GM19351 (cell line): ENCODE results near the gene SLC44A5.

Source experiments
- ATAC-seq: cut with Tn5 transposase; IDR thresholded peaks from one replicate; pipeline ENCODE4 v1.9.1; 2021; ENCODE audit warnings: mild to moderate bottlenecking, moderate library complexity; ENCODE audit not compliant: unreplicated experiment

SLC44A5 gene

DNA sequence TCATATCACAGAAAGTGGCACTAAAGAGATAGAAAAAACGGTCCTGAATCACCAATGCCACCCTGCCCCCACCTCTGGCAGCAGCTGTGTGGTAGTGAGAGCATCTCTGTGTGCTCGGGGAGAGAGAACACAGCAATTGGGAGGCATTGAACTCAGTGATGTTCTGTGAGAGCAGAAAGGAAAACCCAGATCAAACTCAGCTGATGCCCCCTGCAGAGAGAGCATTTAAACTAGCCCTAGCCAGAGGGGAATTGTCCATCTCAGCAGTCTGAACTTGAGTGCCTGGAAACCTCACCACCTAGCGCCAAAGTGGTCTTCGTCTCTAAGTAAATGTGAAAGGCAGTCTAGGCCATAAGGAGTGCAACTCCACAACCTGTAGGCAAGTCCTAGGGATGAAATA lies 21.3 kb downstream of the SLC44A5 start:
- no peak for ATAC-seq

DNA sequence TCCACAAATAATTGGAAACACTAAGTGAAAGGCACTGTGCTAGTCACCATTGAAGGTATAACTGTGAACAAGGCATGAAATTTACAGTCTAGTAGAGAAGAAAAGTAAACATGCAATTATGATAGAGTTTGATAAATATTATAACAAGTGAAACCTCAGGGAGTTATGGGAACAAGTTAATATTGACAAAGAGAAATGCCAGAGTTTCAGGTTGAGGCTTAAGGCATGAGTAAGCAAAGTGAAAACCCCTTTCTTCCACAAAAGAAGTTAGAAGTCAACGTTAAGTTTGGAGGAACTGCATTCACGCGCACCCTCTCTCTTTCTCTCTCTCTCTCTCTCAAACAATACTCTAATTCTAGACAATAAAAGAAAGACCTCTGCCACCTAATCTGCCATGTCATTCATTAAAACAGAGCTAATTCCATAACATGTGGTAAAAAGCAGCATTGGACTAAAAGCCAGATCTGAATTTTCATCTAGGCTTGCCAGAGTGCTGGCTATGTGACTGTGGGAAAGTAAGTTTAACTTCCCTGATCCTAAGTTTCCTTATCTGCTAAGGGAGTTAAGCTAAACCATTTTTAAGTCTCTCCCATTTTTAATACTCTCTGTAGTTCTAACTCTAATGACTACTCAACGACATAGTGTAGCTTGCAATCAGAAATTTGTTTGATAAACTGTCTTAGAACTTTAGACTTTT lies 22.0 kb downstream of the SLC44A5 start:
- ATAC-seq = no peak

DNA sequence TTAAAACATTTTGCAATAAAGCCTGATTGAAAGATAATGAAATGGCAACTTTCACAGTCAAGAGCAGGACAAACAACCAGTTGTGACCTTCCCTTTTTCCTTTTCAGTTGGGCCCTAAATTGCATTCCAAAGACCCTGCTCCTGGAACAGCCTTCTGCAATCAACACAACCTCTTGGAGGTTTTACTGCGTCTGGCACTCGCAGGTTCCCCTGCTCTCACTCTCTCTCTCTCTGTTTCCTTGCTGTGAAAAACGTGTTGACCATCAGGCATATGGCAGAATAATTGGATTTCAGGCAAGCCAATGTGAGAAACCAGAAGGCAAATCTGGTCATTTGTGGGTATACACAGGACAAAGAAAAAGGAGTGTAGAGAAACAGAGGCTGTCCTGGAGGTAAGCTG lies 23.2 kb downstream of the SLC44A5 start:
- no peak for ATAC-seq

DNA sequence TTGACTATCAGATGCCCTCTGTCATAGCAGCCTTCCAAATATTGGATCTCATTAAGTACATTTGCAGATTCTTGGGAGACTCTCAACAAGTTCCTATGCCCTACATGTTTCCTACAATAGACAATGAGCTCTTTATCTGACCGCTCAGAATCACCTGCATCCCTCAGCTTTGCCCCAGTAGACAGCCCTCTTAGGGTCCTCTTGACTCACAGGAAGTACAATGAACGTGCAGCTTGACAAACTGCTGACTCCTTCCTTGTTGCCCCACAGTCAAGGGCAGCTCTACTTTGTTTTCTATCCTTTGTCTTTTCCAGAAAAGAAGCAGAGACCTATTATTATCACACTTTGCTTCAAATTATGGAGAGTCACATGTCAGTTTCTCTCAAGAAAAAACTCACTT lies 27.6 kb downstream of the SLC44A5 start:
- ATAC-seq = no peak

DNA sequence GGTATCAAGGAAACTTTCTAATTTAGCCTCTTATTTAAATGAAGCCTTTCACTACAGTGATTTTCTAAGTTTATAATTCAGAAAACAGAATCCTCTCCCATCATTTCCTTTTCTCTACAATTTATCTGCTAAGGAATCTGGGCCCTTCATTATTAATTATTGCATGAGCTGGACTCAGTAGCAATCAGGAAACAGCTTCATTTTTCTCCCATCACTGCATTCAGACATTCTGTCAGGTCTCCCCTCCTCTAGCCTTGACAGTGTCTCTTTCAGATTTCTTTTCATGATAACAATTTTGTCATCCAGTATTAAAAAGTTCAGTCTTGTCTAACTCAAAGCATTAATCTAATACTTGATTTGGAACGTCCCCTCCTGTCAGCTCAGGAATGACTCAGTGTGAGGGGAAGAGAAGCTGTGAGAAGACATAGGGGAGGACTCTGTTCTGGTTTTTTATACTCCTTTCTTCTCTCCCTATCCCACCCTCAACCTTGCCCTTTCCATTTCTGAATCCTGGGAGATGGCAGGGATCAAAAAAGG lies 28.1 kb downstream of the SLC44A5 start:
- no peak for ATAC-seq

DNA sequence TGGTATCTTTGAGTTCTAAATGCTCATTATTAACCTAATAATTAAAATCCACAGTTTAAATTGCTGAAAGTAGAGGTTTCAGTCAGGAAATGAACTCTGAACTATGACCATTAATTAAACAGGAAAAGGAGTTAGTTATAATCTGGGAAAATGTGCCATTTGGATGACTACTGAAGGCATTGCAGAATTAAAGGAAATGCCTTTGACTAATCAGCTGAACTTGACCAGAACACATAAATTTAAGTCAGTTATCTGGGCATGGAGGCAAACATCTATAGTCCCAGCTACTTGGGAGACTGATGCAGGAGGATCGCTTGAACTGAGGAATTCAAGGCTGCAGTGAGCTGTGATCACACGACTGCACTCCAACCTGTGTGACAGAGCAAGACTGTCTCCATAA lies 31.9 kb downstream of the SLC44A5 start:
- no peak for ATAC-seq

DNA sequence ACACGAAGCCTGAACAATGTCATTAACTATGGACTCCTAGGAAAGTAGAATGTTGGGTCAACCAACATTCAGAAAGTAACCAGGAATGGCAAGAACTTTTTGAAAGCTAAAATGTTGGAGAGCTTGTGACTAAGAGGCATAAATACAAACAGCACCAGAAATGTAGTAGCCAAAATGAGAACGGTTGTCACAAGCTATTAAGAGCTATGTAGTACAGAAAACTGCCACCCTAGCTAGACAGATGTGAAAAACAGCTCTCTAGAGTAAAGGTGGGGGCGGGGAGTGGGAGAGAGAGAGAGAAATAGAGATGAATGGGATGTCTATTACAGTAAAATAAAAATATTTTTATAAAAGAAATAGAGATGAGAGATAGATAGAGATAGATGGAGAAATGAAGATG lies 35.1 kb downstream of the SLC44A5 start:
- no peak for ATAC-seq

DNA sequence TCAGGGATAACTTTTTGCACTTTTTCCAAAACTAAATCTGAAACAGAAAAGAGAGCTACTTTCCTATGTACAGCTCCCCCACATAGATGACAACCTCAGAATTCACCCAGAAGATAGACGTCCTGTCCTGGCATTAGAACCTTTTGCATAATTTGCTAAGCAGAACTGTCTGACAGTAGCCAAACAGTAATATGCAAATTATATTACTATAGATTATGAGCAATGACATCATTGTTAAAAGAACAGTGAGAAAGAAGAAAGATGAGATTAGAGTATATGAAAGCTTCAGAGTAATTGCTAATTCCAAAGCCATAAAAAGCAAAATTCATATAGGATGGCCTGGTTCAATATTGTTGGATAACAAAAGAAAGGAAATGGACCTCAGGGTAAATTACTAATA lies 43.7 kb downstream of the SLC44A5 start:
- no peak for ATAC-seq

DNA sequence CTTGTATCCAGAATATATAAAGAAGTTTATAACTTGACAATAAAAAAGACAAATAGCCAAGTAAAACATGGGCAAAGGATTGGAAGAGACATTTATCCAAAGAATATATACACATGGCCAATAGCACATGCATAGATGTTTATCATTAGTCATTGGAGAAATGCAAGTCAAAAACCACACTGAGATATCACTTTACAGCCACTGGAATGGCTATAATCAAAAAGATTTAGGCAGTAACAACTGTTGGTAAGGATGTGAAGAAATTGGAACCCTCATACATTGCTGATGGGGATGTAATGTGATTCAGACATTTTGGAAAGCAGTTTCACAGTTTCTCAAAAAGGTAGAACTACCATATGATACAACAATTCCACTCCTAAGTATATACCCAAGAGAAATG lies 51.1 kb downstream of the SLC44A5 start:
- ATAC-seq = no peak

DNA sequence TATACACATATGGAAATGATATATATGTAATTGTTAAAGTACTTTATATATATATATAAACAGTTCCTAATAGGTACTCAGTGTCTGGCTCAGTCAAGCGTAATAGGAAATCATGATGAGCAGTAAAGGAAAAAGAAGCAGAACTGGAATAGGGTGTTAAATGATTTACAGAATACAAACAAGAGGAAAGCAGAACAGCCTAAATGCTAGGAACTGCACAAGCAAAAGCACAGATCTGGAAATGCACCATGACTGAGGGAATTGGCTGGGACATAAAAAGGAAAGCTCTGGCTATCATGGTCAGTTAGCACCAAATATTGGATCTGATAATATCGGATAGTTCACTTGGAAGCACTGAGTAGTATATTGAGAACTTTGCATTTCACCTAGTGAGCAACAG lies 51.8 kb downstream of the SLC44A5 start:
- ATAC-seq = no peak

DNA sequence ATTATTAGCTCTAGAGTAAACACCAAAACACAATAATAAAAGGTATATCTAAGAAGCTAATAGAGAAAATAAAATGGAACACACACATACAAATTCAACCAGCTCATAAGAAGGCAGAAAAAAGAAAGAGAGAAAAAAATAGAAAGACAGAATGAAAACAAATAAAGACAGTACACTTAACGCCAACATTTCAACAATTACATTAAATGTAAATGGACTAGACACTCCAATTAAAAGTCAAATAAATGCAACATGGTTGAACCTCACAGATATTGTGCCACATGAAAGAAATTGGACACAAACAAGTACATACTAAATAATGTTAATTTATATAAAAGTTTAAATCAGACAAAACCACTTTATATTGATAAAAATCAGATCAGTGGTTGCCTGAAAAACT lies 56.0 kb downstream of the SLC44A5 start:
- no peak for ATAC-seq

DNA sequence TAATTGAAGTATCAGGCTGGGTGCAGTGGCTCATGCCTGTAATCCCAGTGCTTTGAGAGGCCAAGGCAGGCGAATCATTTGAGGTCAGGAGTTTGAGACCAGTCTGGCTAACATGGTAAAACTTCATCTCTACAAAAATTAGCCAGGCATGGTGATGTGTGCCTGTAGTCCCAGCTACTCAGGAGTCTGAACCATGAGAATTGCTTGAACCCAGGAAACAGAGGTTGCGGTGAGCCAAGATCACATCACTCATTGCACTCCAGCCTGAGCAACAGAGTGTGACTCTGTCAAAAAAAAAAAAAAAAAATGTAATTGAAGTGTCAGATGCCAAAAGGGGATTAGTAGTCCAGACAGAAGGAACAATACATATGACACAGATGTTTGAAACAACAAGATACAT lies 56.7 kb downstream of the SLC44A5 start:
- ATAC-seq = no peak

DNA sequence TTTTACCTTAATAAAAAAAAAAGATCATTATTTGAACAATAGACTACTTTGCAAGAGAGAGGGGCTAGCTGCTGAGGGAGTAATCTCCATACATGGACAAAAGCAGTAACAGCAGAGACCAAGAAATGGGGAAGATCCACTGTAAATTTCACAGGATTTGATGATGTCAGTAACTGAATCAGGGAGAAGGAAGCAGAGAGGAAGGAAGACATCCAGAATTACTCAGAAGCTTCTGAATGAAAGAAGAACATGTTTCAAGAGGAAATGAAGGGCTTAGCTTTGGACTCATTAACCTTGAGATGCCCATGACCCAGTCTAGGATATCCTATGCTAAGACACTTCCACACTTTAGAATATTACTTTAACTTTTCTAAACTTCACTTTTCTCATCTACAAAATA lies 60.4 kb downstream of the SLC44A5 start:
- no peak for ATAC-seq

DNA sequence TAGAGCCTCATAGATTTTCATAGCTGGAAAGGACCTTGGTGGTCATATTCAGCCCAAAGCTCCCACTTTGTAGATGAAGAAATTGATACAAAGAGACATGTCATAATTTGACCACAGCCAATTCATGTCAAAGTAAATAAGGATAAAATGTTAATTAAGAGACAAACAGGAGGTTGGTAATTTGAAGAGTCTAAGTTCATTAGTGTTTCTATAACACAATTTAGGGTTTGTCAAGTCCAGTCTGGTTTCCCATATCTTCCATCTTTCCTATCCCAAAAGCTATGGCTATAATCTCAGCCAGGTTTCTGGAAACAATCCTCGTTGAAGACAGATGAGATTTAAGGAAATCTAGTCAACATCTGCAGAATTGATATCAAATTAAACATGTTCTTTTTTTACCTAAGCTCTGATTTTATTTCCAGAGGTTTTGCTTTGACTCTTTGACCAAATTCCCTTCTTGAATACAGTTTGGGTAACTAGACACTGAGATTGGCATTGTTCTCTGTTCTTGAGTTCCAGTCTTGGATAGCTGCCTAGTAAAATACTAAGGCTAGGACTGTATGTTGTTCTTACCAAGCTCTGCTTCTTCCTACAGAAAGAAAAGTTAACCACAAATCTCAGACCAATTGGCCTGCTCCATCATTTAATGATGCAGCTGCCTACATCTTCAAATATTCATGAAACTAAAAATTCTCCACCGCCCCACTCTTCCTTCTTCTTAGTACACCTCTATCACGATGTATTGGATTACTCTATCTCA lies 62.0 kb downstream of the SLC44A5 start:
- no peak for ATAC-seq

DNA sequence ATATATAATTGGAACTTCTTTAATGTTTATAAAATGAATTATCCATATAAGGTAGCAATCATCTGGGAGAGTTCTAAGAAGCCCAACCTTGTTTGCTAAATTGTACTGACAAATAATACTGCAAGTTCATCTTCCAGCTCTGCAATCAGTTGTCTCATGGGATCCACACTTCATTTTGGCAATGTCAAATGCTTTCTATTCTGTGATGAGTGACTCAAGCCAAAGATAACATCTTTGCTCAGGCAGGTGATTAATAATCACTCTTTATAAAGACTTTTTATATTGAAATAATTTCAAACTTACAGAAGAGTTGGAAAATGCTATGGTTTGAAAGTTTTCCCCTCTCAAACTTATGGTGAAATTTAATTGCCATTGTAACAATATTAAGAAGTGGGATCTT lies 67.2 kb downstream of the SLC44A5 start:
- ATAC-seq = no peak

DNA sequence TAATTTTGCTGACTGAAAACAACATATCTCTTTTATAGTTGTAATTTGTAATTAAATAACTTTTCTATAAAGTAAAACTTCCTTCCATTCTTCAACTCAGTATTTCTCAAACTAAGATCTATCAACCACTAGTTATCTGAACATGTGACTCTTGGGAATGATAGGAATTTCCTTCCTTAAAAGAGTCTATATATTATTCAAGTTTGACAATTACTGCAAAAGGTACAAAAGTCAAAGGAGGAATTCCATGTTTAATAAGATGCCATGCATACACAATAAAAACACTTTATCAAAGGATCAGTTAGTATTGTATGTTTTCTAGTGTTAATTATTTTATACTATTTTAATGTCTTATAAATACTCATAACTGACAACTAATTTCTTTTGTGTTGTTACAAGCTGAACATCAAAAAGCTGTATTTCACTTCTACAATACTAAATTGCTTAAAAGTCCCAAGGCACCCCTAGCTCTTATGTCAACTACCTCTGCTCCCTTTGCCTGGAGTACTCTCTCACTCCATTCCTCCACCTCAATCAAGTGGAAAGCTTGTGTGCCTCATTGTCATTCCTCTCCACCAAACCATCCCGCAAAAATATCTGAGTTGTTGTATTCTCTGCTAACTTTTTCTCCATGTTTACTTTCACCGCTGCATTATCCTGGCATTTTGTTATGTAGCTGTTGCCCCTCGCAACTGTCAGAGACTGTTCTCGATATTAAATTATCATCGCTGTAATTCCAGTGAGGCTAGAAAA lies 67.9 kb downstream of the SLC44A5 start:
- no peak for ATAC-seq

DNA sequence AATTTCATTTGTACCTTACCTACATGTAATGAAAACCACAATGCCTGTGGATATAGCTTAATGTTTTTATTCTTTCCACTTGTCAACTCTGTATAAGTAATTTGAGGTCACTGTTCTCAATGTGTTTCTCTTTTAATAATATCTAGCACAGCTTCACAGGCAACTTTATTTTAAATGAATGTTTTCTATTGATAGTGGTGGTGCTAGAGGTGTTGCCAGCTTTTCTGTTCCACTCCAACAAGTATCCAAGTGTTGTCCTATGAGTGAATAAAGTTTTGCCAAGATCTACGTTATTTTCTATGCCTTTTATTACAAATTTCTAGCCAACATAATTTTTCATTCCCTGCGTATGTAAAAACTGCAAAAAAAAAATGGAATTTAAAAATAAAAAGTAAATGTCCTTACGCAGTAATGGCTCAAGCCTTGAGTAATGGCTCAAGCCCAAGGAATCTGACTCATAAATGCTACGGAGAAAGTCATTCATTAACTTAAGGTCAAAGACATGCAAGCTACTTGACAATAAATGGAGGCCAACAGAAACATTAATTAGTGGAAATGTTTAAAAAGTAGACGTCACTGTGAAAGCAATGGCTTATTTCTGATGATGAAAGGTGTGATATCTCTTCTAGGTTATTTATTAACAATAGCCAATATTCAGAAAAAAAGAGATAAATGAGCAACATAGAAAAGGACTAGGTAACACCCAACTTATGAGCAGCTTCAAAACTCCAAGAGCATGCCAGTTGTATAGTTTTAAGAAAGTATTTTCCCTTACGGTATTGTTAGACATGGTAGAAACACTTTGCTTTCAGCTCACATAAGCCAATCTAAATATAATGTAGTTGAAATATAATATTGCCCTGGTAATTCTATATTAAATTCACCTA lies 71.4 kb downstream of the SLC44A5 start:
- ATAC-seq = no peak

DNA sequence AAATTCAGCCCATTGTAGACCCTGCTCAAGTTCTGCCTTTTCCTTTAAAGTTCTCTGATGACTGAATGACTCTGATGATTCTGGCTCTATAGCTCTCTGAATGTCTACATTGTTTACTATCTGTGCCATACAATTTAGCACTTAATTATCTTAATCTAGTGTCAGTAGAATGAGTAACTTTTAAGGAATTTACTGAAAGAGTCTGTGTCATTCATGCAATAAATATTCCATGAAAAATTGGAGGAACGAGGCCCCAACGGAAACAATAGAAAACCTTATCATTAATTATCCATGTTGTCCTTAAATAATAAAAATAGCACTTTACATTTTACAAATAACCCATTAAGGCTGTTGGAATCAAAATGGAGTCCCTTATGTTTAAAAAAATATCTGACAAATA lies 77.8 kb downstream of the SLC44A5 start:
- ATAC-seq = no peak

DNA sequence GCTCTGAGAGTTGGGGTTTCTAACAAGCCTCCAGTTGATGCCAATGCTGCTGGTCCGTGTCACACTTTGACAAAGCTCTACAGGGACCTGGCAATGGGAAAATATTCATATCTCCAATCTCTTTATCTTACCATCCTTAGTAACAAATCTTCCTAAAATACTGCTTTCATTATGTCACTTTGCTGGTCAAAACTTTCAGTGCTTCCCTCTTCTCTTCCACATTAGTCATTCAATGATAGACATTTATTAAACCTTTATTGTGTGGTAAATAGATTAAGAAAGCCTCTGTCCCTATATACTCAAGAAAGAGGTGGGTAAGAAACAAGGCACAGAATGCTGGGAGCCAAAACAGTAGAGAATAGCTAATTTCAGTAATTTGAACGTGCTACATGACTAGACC lies 79.3 kb downstream of the SLC44A5 start:
- no peak for ATAC-seq

DNA sequence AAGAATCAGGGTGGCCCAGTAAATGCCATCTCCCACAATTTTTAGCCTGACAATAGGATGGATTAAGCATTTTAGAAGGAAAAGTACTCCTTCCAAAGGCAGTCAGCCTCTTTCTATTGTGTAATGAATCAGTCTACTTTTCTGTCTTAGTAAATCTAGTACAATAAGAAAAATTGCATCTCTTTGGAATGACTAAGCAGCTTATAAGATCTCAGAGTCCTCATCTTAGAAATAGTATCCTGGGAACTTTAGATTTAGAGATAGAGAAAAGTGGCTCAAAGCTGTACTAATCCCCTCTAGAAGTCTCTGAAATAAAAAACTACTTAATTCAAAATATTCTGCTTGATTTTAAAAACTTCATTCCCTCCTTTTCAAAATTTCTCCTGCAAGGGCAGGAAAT lies 81.4 kb downstream of the SLC44A5 start:
- ATAC-seq = no peak

DNA sequence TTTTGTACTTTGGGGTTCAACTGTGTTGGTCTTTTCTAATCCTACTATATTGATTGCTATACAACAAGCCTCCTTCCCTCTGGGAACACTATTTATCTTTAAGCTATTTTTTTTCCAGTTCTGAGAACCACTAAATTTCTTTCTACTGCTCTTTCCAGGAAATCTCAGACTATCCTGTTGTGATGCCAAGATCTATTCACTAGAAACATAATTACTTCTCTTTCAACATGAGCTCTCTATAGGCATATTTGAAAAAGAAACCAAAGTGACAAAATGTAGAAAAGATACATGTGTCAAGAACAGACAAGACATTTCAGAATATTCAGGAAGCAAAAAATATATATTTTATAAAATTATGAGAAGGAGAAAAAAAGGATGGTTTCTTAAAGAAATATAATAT lies 82.9 kb downstream of the SLC44A5 start:
- no peak for ATAC-seq
